Measurements from ENCODE around the gene CDK8. TPM values are rescaled to one million over a fixed set of nuclear protein-coding genes. Genes with fewer than 3 reads are reported as not detected.

Gene CDK8
- total RNA-seq, 1 experiment from 2014 or later = 14.5 TPM

- POLR2A ChIA-PET (ENCODE audit: unreplicated experiment) = no interaction called here
These were observed 34.2 kb upstream of the CDK8 start for GRCh38 chr13:26219726-26220125.

DNA sequence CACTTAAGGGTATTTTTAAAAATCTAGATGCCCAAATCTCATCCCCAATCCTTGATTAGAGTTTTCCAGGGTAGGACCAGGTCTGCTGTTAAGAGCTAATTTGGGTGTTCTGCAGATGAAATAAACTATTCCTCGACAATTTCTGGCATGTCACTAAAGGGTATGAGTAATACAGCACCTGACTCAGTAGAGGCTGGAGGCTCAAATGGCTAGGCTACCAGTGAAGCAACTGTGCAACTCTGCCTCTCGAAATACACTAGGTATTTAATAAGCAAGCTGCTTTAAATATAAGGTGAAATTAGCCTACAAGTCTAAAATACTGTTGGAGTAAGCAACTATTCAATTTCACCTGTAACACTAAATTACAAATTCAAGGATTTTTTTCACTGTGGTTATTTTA, 33.4 kb upstream of the CDK8 start:
- Histone ChIP-seq H2AFZ (ENCODE audit: low read length) (no peak overlapping the region), H3F3A (ENCODE audit: low read length, unreplicated experiment) (no peaks in the 10 kb centered on the region), H3K27ac (ENCODE audit: low read length) (no peak overlapping the region), H3K27me3 (ENCODE audit: low read length) (no peaks in the 10 kb centered on the region), H3K9me2 (replicated peaks; ENCODE audit: low read length) (no peaks in the 10 kb centered on the region), H3K9ac (ENCODE audit: low read length) (peak overlapping the region; percentile 99), H4K20me1 (ENCODE audit: low read length) (peaks cover 5% of the 10 kb centered on the region; the same call in 1 of the 2 replicates), H3K4me2 (ENCODE audit: low read length) (peak overlapping the region; percentile 94), H3K4me3 (ENCODE audit: low read length) (peak overlapping the region; percentile 96), H3K36me3 (ENCODE audit: low read depth, low read length) (peaks cover 37% of the 10 kb centered on the region; the same call in 1 of the 2 replicates), H3K79me2 (ENCODE audit: low read length) (peaks cover 24% of the 10 kb centered on the region), H3K4me1 (ENCODE audit: insufficient read depth, low read length) (peaks cover 23% of the 10 kb centered on the region), H3K9me3 (ENCODE audit: low read length) (no peaks in the 10 kb centered on the region)
- ATAC-seq (no peak), DNase-seq (peak; percentile 49)
- ChIA-PET CTCF (interaction anchor here (0.5 kb wide), 1 partner anchor 36 kb away, joined by 3 read pairs; no protein-coding TSS in a partner anchor), POLR2A (ENCODE audit: unreplicated experiment) (no interaction called here)
- no peak for TF ChIP-seq EZH2phosphoT487 (IDR thresholded peaks at IDR 0.05; ENCODE audit: borderline replicate concordance, low read length)
- no TSS peak for BruUV-seq (replicated peaks)
- intact Hi-C loops (cut with micrococcal nuclease) = no loop called here

More at GRCh38 chr13:26219726-26220125, 34.2 kb upstream of the CDK8 start:
- Histone ChIP-seq H3K27ac (ENCODE audit: low read length) (no peak overlapping the region), H3K36me3 (ENCODE audit: low read depth, low read length) (peaks cover 44% of the 10 kb centered on the region), H3K9me3 (ENCODE audit: low read length) (no peaks in the 10 kb centered on the region), H3K27me3 (ENCODE audit: low read length) (no peaks in the 10 kb centered on the region), H3K4me2 (ENCODE audit: low read length) (peak overlapping the region; percentile 94), H3K79me2 (ENCODE audit: low read length) (peaks cover 24% of the 10 kb centered on the region), H3K4me3 (ENCODE audit: low read length) (peak overlapping the region; percentile 96; the same call in 1 of the 2 replicates), H3K9ac (ENCODE audit: low read length) (no peak overlapping the region), H3K9me2 (replicated peaks; ENCODE audit: low read length) (no peaks in the 10 kb centered on the region), H4K20me1 (ENCODE audit: low read length) (peaks cover 5% of the 10 kb centered on the region; the same call in 1 of the 2 replicates), H2AFZ (ENCODE audit: low read length) (no peak overlapping the region), H3K4me1 (ENCODE audit: insufficient read depth, low read length) (peaks cover 23% of the 10 kb centered on the region), H3F3A (ENCODE audit: low read length, unreplicated experiment) (no peaks in the 10 kb centered on the region)
- intact Hi-C loops (cut with micrococcal nuclease) = no loop called here
- TF ChIP-seq EZH2 (IDR thresholded peaks at IDR 0.05; ENCODE audit: low read length, unreplicated experiment) = no peak
- TF ChIP-seq, protein P1, sequence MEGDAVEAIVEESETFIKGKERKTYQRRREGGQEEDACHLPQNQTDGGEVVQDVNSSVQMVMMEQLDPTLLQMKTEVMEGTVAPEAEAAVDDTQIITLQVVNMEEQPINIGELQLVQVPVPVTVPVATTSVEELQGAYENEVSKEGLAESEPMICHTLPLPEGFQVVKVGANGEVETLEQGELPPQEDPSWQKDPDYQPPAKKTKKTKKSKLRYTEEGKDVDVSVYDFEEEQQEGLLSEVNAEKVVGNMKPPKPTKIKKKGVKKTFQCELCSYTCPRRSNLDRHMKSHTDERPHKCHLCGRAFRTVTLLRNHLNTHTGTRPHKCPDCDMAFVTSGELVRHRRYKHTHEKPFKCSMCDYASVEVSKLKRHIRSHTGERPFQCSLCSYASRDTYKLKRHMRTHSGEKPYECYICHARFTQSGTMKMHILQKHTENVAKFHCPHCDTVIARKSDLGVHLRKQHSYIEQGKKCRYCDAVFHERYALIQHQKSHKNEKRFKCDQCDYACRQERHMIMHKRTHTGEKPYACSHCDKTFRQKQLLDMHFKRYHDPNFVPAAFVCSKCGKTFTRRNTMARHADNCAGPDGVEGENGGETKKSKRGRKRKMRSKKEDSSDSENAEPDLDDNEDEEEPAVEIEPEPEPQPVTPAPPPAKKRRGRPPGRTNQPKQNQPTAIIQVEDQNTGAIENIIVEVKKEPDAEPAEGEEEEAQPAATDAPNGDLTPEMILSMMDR (conservative IDR thresholded peaks at IDR 0.05; ENCODE audit: low read depth, low read length) = no peak
- no peak for TF ChIP-seq EZH2phosphoT487 (IDR thresholded peaks at IDR 0.05; ENCODE audit: borderline replicate concordance, low read length)
- BruUV-seq (replicated peaks) = no TSS peak
- CTCF ChIA-PET = no interaction called here
- ATAC-seq = no peak
- peak; percentile 11 for DNase-seq

GRCh38 chr13:26221399-26221720, 32.6 kb upstream of the CDK8 start:
- DNase-seq = no peak
- no peak for TF ChIP-seq EZH2 (IDR thresholded peaks at IDR 0.05; ENCODE audit: low read length, unreplicated experiment)
- TF ChIP-seq, protein P1 (conservative IDR thresholded peaks at IDR 0.05; ENCODE audit: low read depth, low read length) = no peak
- TF ChIP-seq EZH2phosphoT487 (IDR thresholded peaks at IDR 0.05; ENCODE audit: borderline replicate concordance, low read length) = no peak
- peak; percentile 55 for ATAC-seq
- H3K4me1 ChIP-seq (ENCODE audit: insufficient read depth, low read length) = peaks cover 23% of the 10 kb centered on the region
- peaks cover 5% of the 10 kb centered on the region; the same call in 1 of the 2 replicates for H4K20me1 ChIP-seq (ENCODE audit: low read length)
- H3K9me2 ChIP-seq (replicated peaks; ENCODE audit: low read length) = no peaks in the 10 kb centered on the region
- H3K4me3 ChIP-seq (ENCODE audit: low read length) = peak overlapping the region; percentile 96
- intact Hi-C loops (cut with micrococcal nuclease) = loop anchor here (1.0 kb wide), 2 partner anchors 32 to 35 kb away; no protein-coding TSS in a partner anchor
- peaks cover 33% of the 10 kb centered on the region; the same call in 1 of the 2 replicates for H3K36me3 ChIP-seq (ENCODE audit: low read depth, low read length)
- peak overlapping the region; percentile 92 for H3K27ac ChIP-seq (ENCODE audit: low read length)
- peaks cover 24% of the 10 kb centered on the region for H3K79me2 ChIP-seq (ENCODE audit: low read length)
- BruUV-seq (replicated peaks) = TSS peak; percentile 47
- no peaks in the 10 kb centered on the region for H3K27me3 ChIP-seq (ENCODE audit: low read length)
- ChIA-PET CTCF (no interaction called here), POLR2A (ENCODE audit: unreplicated experiment) (no interaction called here)
- H3K9ac ChIP-seq (ENCODE audit: low read length) = peak overlapping the region; percentile 99
- H2AFZ ChIP-seq (ENCODE audit: low read length) = peak overlapping the region; percentile 99
- no peaks in the 10 kb centered on the region for H3K9me3 ChIP-seq (ENCODE audit: low read length)
- H3K4me2 ChIP-seq (ENCODE audit: low read length) = peak overlapping the region; percentile 94
- no peaks in the 10 kb centered on the region for H3F3A ChIP-seq (ENCODE audit: low read length, unreplicated experiment)

Data from PC-3 (cell line).